ENCODE data around the gene ANTXRL.

DNA sequence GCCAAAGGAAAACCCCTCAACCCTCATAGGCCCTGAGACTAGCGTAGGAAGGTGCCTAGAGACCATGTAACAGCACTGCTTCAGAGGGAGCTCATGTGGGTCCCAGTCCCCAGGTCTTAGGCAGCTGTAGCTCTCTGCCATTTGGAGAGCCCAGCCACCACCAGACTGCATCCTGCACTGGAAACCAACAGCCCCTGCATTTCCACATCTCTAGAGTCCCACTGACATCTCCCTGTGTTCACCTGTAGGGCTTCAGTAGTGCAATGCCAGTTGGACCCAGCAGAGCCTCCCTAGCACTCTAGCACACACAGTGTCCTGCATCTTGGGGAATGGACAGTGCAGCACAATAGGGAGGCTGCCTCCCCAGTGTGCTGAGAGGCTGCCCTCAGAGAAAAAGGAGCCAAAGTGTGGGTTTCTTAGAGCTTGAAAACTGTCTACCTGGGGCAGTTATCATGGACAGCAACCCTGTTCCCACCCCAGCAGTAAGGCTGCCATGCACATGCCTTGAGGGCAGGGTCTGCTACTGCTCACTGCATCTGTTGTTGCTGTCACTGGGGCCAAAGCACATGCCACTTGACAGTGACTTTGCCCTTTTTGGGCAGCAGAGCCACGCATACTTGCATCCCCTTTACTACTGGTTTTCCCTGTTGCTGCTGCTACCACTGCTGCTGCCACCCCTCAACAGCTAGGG is 46.7 kb upstream of the ANTXRL start:
- TF ChIP-seq, protein P1, sequence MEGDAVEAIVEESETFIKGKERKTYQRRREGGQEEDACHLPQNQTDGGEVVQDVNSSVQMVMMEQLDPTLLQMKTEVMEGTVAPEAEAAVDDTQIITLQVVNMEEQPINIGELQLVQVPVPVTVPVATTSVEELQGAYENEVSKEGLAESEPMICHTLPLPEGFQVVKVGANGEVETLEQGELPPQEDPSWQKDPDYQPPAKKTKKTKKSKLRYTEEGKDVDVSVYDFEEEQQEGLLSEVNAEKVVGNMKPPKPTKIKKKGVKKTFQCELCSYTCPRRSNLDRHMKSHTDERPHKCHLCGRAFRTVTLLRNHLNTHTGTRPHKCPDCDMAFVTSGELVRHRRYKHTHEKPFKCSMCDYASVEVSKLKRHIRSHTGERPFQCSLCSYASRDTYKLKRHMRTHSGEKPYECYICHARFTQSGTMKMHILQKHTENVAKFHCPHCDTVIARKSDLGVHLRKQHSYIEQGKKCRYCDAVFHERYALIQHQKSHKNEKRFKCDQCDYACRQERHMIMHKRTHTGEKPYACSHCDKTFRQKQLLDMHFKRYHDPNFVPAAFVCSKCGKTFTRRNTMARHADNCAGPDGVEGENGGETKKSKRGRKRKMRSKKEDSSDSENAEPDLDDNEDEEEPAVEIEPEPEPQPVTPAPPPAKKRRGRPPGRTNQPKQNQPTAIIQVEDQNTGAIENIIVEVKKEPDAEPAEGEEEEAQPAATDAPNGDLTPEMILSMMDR (IDR thresholded peaks at IDR 0.05 in 4 of 5, conservative IDR thresholded peaks at IDR 0.05 in 1 of 5), result no peak
- TF ChIP-seq POLR2A (IDR thresholded peaks at IDR 0.05), result no peak
